K562 (cell line): ENCODE data around the gene ZNF146. TPM values are rescaled to one million over a fixed set of nuclear protein-coding genes. Genes with fewer than 3 reads are reported as not detected.

Experiments used
- ATF1 ChIP-seq, 2 experiments: fragments of 450-650 bp in 1 of 2; IDR thresholded peaks; 2 replicates each; pipeline ENCODE4 v1.6.1; 2016; ENCODE audit warnings: missing compliant biosample characterization in 1 of 2, missing genetic modification characterization in 1 of 2
- ATF3 ChIP-seq, 2 experiments: fragments of 450-650 bp in 1 of 2; sonication (generic) in 1 of 2; formaldehyde crosslinking in 1 of 2; IDR thresholded peaks in 1 of 2; conservative IDR thresholded peaks in 1 of 2; 2 replicates each; pipeline versions ENCODE4 v1.6.1 to v1.8.1; 2016 to 2023; ENCODE audit warnings: mild to moderate bottlenecking in 2 of 2, moderate library complexity in 2 of 2, inconsistent platforms in 1 of 2, missing genetic modification reagents in 1 of 2
- BMI1 ChIP-seq: fragments of 150-350 bp; IDR thresholded peaks from 2 replicates; pipeline ENCODE4 v1.6.1; 2014; ENCODE audit warnings: low read length
- BRD4 ChIP-seq: fragments of 200-600 bp; sonication (generic); IDR thresholded peaks from 2 replicates; pipeline ENCODE4 v1.6.1; 2017; ENCODE audit warnings: inconsistent platforms
- ERF ChIP-seq: fragments of 450-650 bp; formaldehyde crosslinking; IDR thresholded peaks from 2 replicates; pipeline ENCODE4 v1.4.0; 2020; ENCODE audit warnings: mild to moderate bottlenecking, mixed read lengths
- FOXK2 ChIP-seq, 2 experiments: fragments of 450-650 bp; IDR thresholded peaks in 1 of 2; conservative IDR thresholded peaks in 1 of 2; 2 replicates each; pipeline ENCODE4 v1.6.1; 2016; ENCODE audit warnings: low read depth in 2 of 2, mild to moderate bottlenecking in 1 of 2
- KHSRP ChIP-seq: fragments of 450-650 bp; IDR thresholded peaks from 2 replicates; pipeline ENCODE4 v1.6.1; 2017
- NBN ChIP-seq: fragments of 450-650 bp; IDR thresholded peaks from 2 replicates; pipeline ENCODE4 v1.6.1; 2016; ENCODE audit warnings: low read depth, mild to moderate bottlenecking
- PTBP1 ChIP-seq: fragments of 200-400 bp; formaldehyde crosslinking; IDR thresholded peaks from 2 replicates; pipeline ENCODE4 v1.6.1; 2017; ENCODE audit warnings: low read depth, low read length
- SLC30A9 ChIP-seq: fragments of 250-450 bp; sonication (Bioruptor Pico); IDR thresholded peaks from 2 replicates; pipeline ENCODE4 v1.8.0; 2022; ENCODE audit warnings: mild to moderate bottlenecking, moderate library complexity
- SP2 ChIP-seq: IDR thresholded peaks from 2 replicates; pipeline ENCODE4 v1.6.1; 2011; ENCODE audit warnings: mild to moderate bottlenecking, low read depth, low read length, moderate library complexity; ENCODE audit not compliant: poor library complexity, severe bottlenecking; ENCODE audit errors: extremely low read depth
- STAT6 ChIP-seq: sonication (generic); formaldehyde crosslinking; IDR thresholded peaks from 2 replicates; pipeline ENCODE4 v1.8.1; 2023; ENCODE audit warnings: mild to moderate bottlenecking, missing genetic modification reagents
- TARDBP ChIP-seq: fragments of 450-650 bp; IDR thresholded peaks from 2 replicates; pipeline ENCODE4 v1.6.1; 2016
- THRAP3 ChIP-seq: fragments of 450-650 bp; IDR thresholded peaks from 2 replicates; pipeline ENCODE4 v1.6.1; 2016; ENCODE audit warnings: mild to moderate bottlenecking, inconsistent platforms, borderline replicate concordance
- TOE1 ChIP-seq, 2 experiments: fragments of 450-650 bp in 1 of 2; sonication (generic) in 1 of 2; formaldehyde crosslinking in 1 of 2; IDR thresholded peaks; 2 replicates each; pipeline versions ENCODE4 v1.7.1 to v1.8.0; 2016 to 2022; ENCODE audit warnings: borderline replicate concordance in 2 of 2, mild to moderate bottlenecking in 2 of 2, antibody characterized with exemption in 1 of 2, inconsistent platforms in 1 of 2, low read depth in 1 of 2, missing genetic modification reagents in 1 of 2, moderate library complexity in 1 of 2
- ZNF41 ChIP-seq: fragments of 250-450 bp; sonication (Bioruptor Pico); conservative IDR thresholded peaks from 2 replicates; pipeline ENCODE4 v1.4.0; 2020; ENCODE audit warnings: mild to moderate bottlenecking
- ZNF511 ChIP-seq: sonication (generic); formaldehyde crosslinking; IDR thresholded peaks from 2 replicates; pipeline ENCODE4 v1.8.0; 2022; ENCODE audit warnings: mild to moderate bottlenecking, missing genetic modification reagents
- ZNF589 ChIP-seq: fragments of 200-800 bp; sonication (Bioruptor generic); IDR thresholded peaks from 2 replicates; pipeline ENCODE4 v1.6.1; 2016; ENCODE audit warnings: low read depth, missing genetic modification characterization, missing compliant biosample characterization
- ZNF639 ChIP-seq, 2 experiments: fragments of 200-800 bp in 1 of 2; sonication (Bioruptor generic) in 1 of 2; sonication (generic) in 1 of 2; formaldehyde crosslinking in 1 of 2; IDR thresholded peaks in 1 of 2; conservative IDR thresholded peaks in 1 of 2; 2 replicates each; pipeline versions ENCODE4 v1.5.0 to v1.6.1; 2016 to 2020; ENCODE audit warnings: missing compliant biosample characterization in 1 of 2, missing genetic modification characterization in 1 of 2, missing genetic modification reagents in 1 of 2
- polyA plus RNA-seq, 8 experiments: library from polyadenylated mRNA; depleted of rRNA in 4 of 8; stranded (reverse) in 5 of 8; unstranded in 3 of 8; fragments of >200 nt; fragmentation: Nextera tagmentation in 2 of 8; fragmentation: Illumina TruSeq in 1 of 8; extraction: Ambion mirVana in 2 of 8; extraction: Trizol in 1 of 8; gene quantifications; 2 replicates each; pipeline versions ENCODE4 v1.2.1 to v1.2.3, GENCODE V29; 2011 to 2014; ENCODE audit warnings: inconsistent platforms in 1 of 8, missing spikeins in 1 of 8
- total RNA-seq, 7 experiments: library from RNA; depleted of rRNA in 6 of 7; stranded (reverse); fragments of >200 nt in 6 of 7; fragmentation: Illumina TruSeq in 2 of 7; extraction: Trizol in 2 of 7; gene quantifications; 2 replicates each; pipeline versions ENCODE4 v1.2.1 to v1.2.3, GENCODE V29; 2011 to 2021; ENCODE audit warnings: low replicate concordance in 1 of 7

The ZNF146 gene
- total and polyA plus RNA-seq, 9 of the 15 experiments (the other 6 are each of a cell fraction or from before 2014, with no cell fraction given): 36.2 to 195 (median 116) TPM

- TF ChIP-seq ZNF639 (CRISPR knock-in tag; conservative IDR thresholded peaks at IDR 0.05 in 1 of 2, IDR thresholded peaks at IDR 0.05 in 1 of 2): 0 out of 4 replicates have a peak, but pooled peaks of 1 of the 2 experiments have one; percentile 21
- peak; percentile 43; the same call in 1 of the 2 replicates for TF ChIP-seq NBN
- TF ChIP-seq STAT6 (CRISPR knock-in tag): no peak
- TF ChIP-seq PTBP1: no peak
- no peak for TF ChIP-seq KHSRP
- TF ChIP-seq BRD4: peak; percentile 95
- no peak for TF ChIP-seq ZNF511 (CRISPR knock-in tag)
- TF ChIP-seq FOXK2 (conservative IDR thresholded peaks at IDR 0.05 in 1 of 2, IDR thresholded peaks at IDR 0.05 in 1 of 2; ENCODE audit: low read depth in 2 of 2): 0 out of 4 replicates have a peak, but pooled peaks of 1 of the 2 experiments have one; percentile 5
- no peak for TF ChIP-seq SLC30A9 (CRISPR knock-in tag)
- TF ChIP-seq ZNF589 (CRISPR knock-in tag): 0 out of 2 replicates have a peak, but pooled peaks have one; percentile 16
- no peak for TF ChIP-seq BMI1
- TF ChIP-seq SP2: no peak
- 0 out of 2 replicates have a peak, but pooled peaks have one; percentile 28 for TF ChIP-seq THRAP3
- TF ChIP-seq ZNF41 (CRISPR knock-in tag): 0 out of 2 replicates have a peak, but pooled peaks have one; percentile 39
- 0 out of 2 replicates have a peak, but pooled peaks have one; percentile 11 for TF ChIP-seq TOE1 (IDR thresholded peaks at IDR 0.05; ENCODE audit: borderline replicate concordance)
- TF ChIP-seq TOE1 (CRISPR knock-in tag; IDR thresholded peaks at IDR 0.05; ENCODE audit: borderline replicate concordance, low read depth): no peak
- TF ChIP-seq TARDBP: 0 out of 2 replicates have a peak, but pooled peaks have one; percentile 48
- TF ChIP-seq ATF1 (CRISPR knock-in tag; IDR thresholded peaks at IDR 0.05): no peak
- TF ChIP-seq ATF1 (tag; IDR thresholded peaks at IDR 0.05): peak; percentile 72; the same call in 1 of the 2 replicates
- 0 out of 2 replicates have a peak, but pooled peaks have one; percentile 27 for TF ChIP-seq ERF (CRISPR knock-in tag)
- no peak for TF ChIP-seq ATF3 (IDR thresholded peaks at IDR 0.05)
- no peak for TF ChIP-seq ATF3 (CRISPR knock-in tag; conservative IDR thresholded peaks at IDR 0.05)
Observed at GRCh38 chr19:36215276-36216123, 594 bp downstream of the ZNF146 start (continued).
